HepG2 (cell line): ENCODE measurements around the gene TBC1D10B.
"Not testable (repeated sequence)": the region's sequence is repeated elsewhere in the genome, so short reads cannot be mapped to it uniquely, and the experiment has no call there.

Experiments
- ATF2 ChIP-seq: sonication (generic); formaldehyde crosslinking; IDR thresholded peaks from 2 replicates; pipeline ENCODE4 v1.4.0; 2020; ENCODE audit warnings: missing genetic modification reagents
- BHLHE40 ChIP-seq: IDR thresholded peaks from 2 replicates; pipeline ENCODE4 v1.6.1; 2011; ENCODE audit warnings: low read length, improper control_type of control experiment
- EP300 ChIP-seq, 3 experiments: sonication (generic) in 1 of 3; formaldehyde crosslinking in 1 of 3; IDR thresholded peaks; 2 replicates each; pipeline versions ENCODE4 v1.5.1 to v1.6.1; 2011 to 2020; ENCODE audit warnings: low read depth in 2 of 3, low read length in 2 of 3, borderline replicate concordance in 1 of 3, improper control_type of control experiment in 1 of 3, mild to moderate bottlenecking in 1 of 3, missing genetic modification reagents in 1 of 3, moderate library complexity in 1 of 3
- ISL2 ChIP-seq: sonication (generic); formaldehyde crosslinking; IDR thresholded peaks from 2 replicates; pipeline ENCODE4 v1.5.0; 2020; ENCODE audit warnings: missing genetic modification reagents
- NCOR1 ChIP-seq: fragments of 200-600 bp; sonication (generic); IDR thresholded peaks from 2 replicates; pipeline ENCODE4 v1.7.0; 2017; ENCODE audit warnings: antibody characterized with exemption, low read length, borderline replicate concordance
- TAF15 ChIP-seq: fragments of 200-400 bp; formaldehyde crosslinking; IDR thresholded peaks from one replicate; pipeline ENCODE4 v1.6.1; 2018; ENCODE audit warnings: mild to moderate bottlenecking, low read depth, low read length; ENCODE audit not compliant: poor library complexity, severe bottlenecking
- TFAP4 ChIP-seq: sonication (generic); IDR thresholded peaks from 2 replicates; pipeline ENCODE4 v1.6.1; 2016; ENCODE audit warnings: low read depth, borderline replicate concordance
- ZFP82 ChIP-seq: sonication (generic); formaldehyde crosslinking; IDR thresholded peaks from 2 replicates; pipeline ENCODE4 v1.5.1; 2020; ENCODE audit warnings: mild to moderate bottlenecking, missing genetic modification reagents, borderline replicate concordance
- ZNF549 ChIP-seq: sonication (generic); formaldehyde crosslinking; IDR thresholded peaks from 2 replicates; pipeline ENCODE4 v1.5.0; 2020; ENCODE audit warnings: missing genetic modification reagents

GRCh38 chr16:30335028-30335597, 35.2 kb downstream of the TBC1D10B start:
- not testable (repeated sequence) for TF ChIP-seq ZNF549 (CRISPR knock-in tag); EP300 (IDR thresholded peaks at IDR 0.05; ENCODE audit: low read depth in 2 of 2, low read length in 2 of 2); TAF15; ZFP82 (CRISPR knock-in tag); ISL2 (CRISPR knock-in tag); BHLHE40; TFAP4; NCOR1; ATF2 (CRISPR knock-in tag)
- peak; percentile 55; the same call in 1 of the 2 replicates for TF ChIP-seq EP300 (CRISPR knock-in tag; IDR thresholded peaks at IDR 0.05; ENCODE audit: borderline replicate concordance)
